ENCODE results near the gene ZNF697.
"Not testable (repeated sequence)": the region's sequence is repeated elsewhere in the genome, so short reads cannot be mapped to it uniquely, and the experiment has no call there.

The ZNF697 gene

GRCh38 chr1:119585801-119586200 is 62.3 kb downstream of the ZNF697 start:
- not testable (repeated sequence) for H3K27me3 ChIP-seq (ENCODE audit: insufficient read depth, low read length); H3K36me3 ChIP-seq (ENCODE audit: insufficient read depth, low read length); H3K4me1 ChIP-seq (ENCODE audit: control insufficient read depth, insufficient read depth, low read length, unreplicated experiment); H3K4me3 ChIP-seq (ENCODE audit: low read depth, low read length); H3K27ac ChIP-seq (ENCODE audit: low read depth, low read length); H3K79me2 ChIP-seq (ENCODE audit: control insufficient read depth, insufficient read depth, low read length, unreplicated experiment); H2AFZ ChIP-seq (ENCODE audit: low read length, unreplicated experiment)

- Histone ChIP-seq H3K36me3 (ENCODE audit: insufficient read depth, low read length) (no peaks in the 10 kb centered on the region), H3K27ac (ENCODE audit: low read depth, low read length) (no peak overlapping the region), H2AFZ (ENCODE audit: low read length, unreplicated experiment) (no peak overlapping the region), H3K27me3 (ENCODE audit: insufficient read depth, low read length) (no peaks in the 10 kb centered on the region; the same call in 1 of the 2 replicates), H3K4me1 (ENCODE audit: control insufficient read depth, insufficient read depth, low read length, unreplicated experiment) (no peaks in the 10 kb centered on the region), H3K79me2 (ENCODE audit: control insufficient read depth, insufficient read depth, low read length, unreplicated experiment) (no peaks in the 10 kb centered on the region), H3K4me3 (ENCODE audit: low read depth, low read length) (no peak overlapping the region)
These were observed 65.3 kb downstream of the ZNF697 start for GRCh38 chr1:119582801-119583200.

GRCh38 chr1:119581076-119581475 is 67.0 kb downstream of the ZNF697 start:
- H3K36me3 ChIP-seq (ENCODE audit: insufficient read depth, low read length): not testable (repeated sequence)

DNA sequence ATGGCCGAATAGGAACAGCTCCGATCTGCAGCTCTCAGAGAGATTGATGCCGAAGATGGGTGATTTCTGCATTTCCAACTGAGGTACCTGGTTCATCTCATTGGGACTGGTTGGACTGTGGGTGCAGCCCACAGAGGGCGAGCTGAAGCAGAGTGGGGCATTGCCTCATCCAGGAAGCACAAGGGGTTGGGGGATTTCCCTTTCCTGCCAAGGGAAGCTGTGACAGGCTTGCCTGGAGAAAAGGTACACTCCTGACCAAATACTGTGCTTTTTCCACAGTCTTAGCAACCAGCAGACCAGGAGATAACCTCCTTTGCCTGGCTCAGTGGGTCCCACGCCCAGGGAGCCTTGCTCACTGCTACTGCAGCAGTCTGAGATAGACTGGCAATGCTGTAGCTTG is 74.2 kb downstream of the ZNF697 start:
- Histone ChIP-seq H3K27me3 (ENCODE audit: insufficient read depth, low read length) (peaks cover 19% of the 10 kb centered on the region; the same call in 1 of the 2 replicates), H3K27ac (ENCODE audit: low read depth, low read length) (no peak overlapping the region), H3K4me3 (ENCODE audit: low read depth, low read length) (no peak overlapping the region), H3K36me3 (ENCODE audit: insufficient read depth, low read length) (no peaks in the 10 kb centered on the region), H3K79me2 (ENCODE audit: control insufficient read depth, insufficient read depth, low read length, unreplicated experiment) (no peaks in the 10 kb centered on the region), H3K4me1 (ENCODE audit: control insufficient read depth, insufficient read depth, low read length, unreplicated experiment) (no peaks in the 10 kb centered on the region), H2AFZ (ENCODE audit: low read length, unreplicated experiment) (no peak overlapping the region)

More at GRCh38 chr1:119581076-119581475, 67.0 kb downstream of the ZNF697 start:
- H3K27ac ChIP-seq (ENCODE audit: low read depth, low read length); H3K27me3 ChIP-seq (ENCODE audit: insufficient read depth, low read length); H3K79me2 ChIP-seq (ENCODE audit: control insufficient read depth, insufficient read depth, low read length, unreplicated experiment); H2AFZ ChIP-seq (ENCODE audit: low read length, unreplicated experiment); H3K4me1 ChIP-seq (ENCODE audit: control insufficient read depth, insufficient read depth, low read length, unreplicated experiment); H3K4me3 ChIP-seq (ENCODE audit: low read depth, low read length): not testable (repeated sequence)

- H3K36me3 ChIP-seq (ENCODE audit: insufficient read depth, low read length); H3K4me1 ChIP-seq (ENCODE audit: control insufficient read depth, insufficient read depth, low read length, unreplicated experiment); H3K27ac ChIP-seq (ENCODE audit: low read depth, low read length); H2AFZ ChIP-seq (ENCODE audit: low read length, unreplicated experiment); H3K4me3 ChIP-seq (ENCODE audit: low read depth, low read length); H3K79me2 ChIP-seq (ENCODE audit: control insufficient read depth, insufficient read depth, low read length, unreplicated experiment): not testable (repeated sequence)
- peaks cover 32% of the 10 kb centered on the region for H3K27me3 ChIP-seq (ENCODE audit: insufficient read depth, low read length)
These were observed 78.0 kb downstream of the ZNF697 start for GRCh38 chr1:119569930-119570622.

Measured in ACC112 (cell line).